ENCODE results near the gene VEGFD.

The VEGFD gene

GRCh38 chrX:15301924-15302323, 82.3 kb downstream of the VEGFD start:
- DNase-seq: no peak

- peak; percentile 7 for DNase-seq
Measured at GRCh38 chrX:15299941-15300851, 84.0 kb downstream of the VEGFD start.

- no peak for DNase-seq
Measured at GRCh38 chrX:15298780-15299179, 85.4 kb downstream of the VEGFD start.

GRCh38 chrX:15298201-15298600, 86.0 kb downstream of the VEGFD start:
- DNase-seq: no peak
